Measurements from ENCODE around the gene SULF2. TPM values are rescaled to one million over a fixed set of nuclear protein-coding genes. Genes with fewer than 3 reads are reported as not detected.

The SULF2 gene
- total RNA-seq, 2 donors from 2014 or later: 75.7 to 146 TPM

- H3K9ac ChIP-seq (ENCODE audit: extremely low read depth, low read length, poor library complexity, severe bottlenecking): no peak overlapping the region
- H3K4me3 ChIP-seq (ENCODE audit: low read length): no peak overlapping the region
- 98 to 100% methylated on average over 3 of the region's 3 CpGs for WGBS, 2 experiments (ENCODE audit: insufficient coverage in 1 of 2, insufficient read length in 1 of 2)
- H3K27me3 ChIP-seq (ENCODE audit: control insufficient read depth, insufficient read depth, low read length, poor library complexity, severe bottlenecking): no peaks in the 10 kb centered on the region
- H3K4me1 ChIP-seq (ENCODE audit: control insufficient read depth, insufficient read depth, low read length): peaks cover 4% of the 10 kb centered on the region
- Mint-ChIP-seq H3K4me1 (peaks cover 24% of the 10 kb centered on the region), H3K27ac (no peak overlapping the region), H3K4me3 (no peak overlapping the region), H3K9me3 (peaks cover 15% of the 10 kb centered on the region), H3K27me3 (ENCODE audit: insufficient read depth) (peaks cover 16% of the 10 kb centered on the region), H3K36me3 (ENCODE audit: low read depth) (no peaks in the 10 kb centered on the region)
- H3K36me3 ChIP-seq (ENCODE audit: control insufficient read depth, insufficient read depth, low read length): no peaks in the 10 kb centered on the region
- DNase-seq: no peak
- peaks cover 6% of the 10 kb centered on the region for H3K9me3 ChIP-seq (ENCODE audit: control insufficient read depth, low read length)
- no peak overlapping the region for H3K27ac ChIP-seq (ENCODE audit: low read depth, low read length)
- TF ChIP-seq, protein P1, sequence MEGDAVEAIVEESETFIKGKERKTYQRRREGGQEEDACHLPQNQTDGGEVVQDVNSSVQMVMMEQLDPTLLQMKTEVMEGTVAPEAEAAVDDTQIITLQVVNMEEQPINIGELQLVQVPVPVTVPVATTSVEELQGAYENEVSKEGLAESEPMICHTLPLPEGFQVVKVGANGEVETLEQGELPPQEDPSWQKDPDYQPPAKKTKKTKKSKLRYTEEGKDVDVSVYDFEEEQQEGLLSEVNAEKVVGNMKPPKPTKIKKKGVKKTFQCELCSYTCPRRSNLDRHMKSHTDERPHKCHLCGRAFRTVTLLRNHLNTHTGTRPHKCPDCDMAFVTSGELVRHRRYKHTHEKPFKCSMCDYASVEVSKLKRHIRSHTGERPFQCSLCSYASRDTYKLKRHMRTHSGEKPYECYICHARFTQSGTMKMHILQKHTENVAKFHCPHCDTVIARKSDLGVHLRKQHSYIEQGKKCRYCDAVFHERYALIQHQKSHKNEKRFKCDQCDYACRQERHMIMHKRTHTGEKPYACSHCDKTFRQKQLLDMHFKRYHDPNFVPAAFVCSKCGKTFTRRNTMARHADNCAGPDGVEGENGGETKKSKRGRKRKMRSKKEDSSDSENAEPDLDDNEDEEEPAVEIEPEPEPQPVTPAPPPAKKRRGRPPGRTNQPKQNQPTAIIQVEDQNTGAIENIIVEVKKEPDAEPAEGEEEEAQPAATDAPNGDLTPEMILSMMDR (conservative IDR thresholded peaks at IDR 0.05): no peak
Observed at GRCh38 chr20:47815416-47815806, 30.1 kb upstream of the SULF2 start.

- H3K36me3 Mint-ChIP-seq (ENCODE audit: low read depth): no peaks in the 10 kb centered on the region
- no peaks in the 10 kb centered on the region for H3K27me3 ChIP-seq (ENCODE audit: control insufficient read depth, insufficient read depth, low read length, poor library complexity, severe bottlenecking)
- H3K4me1 ChIP-seq (ENCODE audit: control insufficient read depth, insufficient read depth, low read length): peaks cover 9% of the 10 kb centered on the region
- no peak overlapping the region for H3K27ac ChIP-seq (ENCODE audit: low read depth, low read length)
- DNase-seq: no peak
- H3K9me3 Mint-ChIP-seq: peaks cover 15% of the 10 kb centered on the region
- no peak overlapping the region for H3K9ac ChIP-seq (ENCODE audit: extremely low read depth, low read length, poor library complexity, severe bottlenecking)
- peaks cover 16% of the 10 kb centered on the region for H3K27me3 Mint-ChIP-seq (ENCODE audit: insufficient read depth)
- H3K27ac Mint-ChIP-seq: no peak overlapping the region
- no peaks in the 10 kb centered on the region for H3K36me3 ChIP-seq (ENCODE audit: control insufficient read depth, insufficient read depth, low read length)
- TF ChIP-seq, protein P1 (conservative IDR thresholded peaks at IDR 0.05): no peak
- 83 to 89% methylated on average over 1 to 4 of the region's 4 CpGs for WGBS, 2 experiments (ENCODE audit: insufficient coverage in 1 of 2, insufficient read length in 1 of 2)
- peaks cover 6% of the 10 kb centered on the region for H3K9me3 ChIP-seq (ENCODE audit: control insufficient read depth, low read length)
- H3K4me1 Mint-ChIP-seq: peaks cover 30% of the 10 kb centered on the region
- H3K4me3 ChIP-seq (ENCODE audit: low read length): no peak overlapping the region
- H3K4me3 Mint-ChIP-seq: no peak overlapping the region
Observed at GRCh38 chr20:47814632-47815415, 29.5 kb upstream of the SULF2 start.

DNA sequence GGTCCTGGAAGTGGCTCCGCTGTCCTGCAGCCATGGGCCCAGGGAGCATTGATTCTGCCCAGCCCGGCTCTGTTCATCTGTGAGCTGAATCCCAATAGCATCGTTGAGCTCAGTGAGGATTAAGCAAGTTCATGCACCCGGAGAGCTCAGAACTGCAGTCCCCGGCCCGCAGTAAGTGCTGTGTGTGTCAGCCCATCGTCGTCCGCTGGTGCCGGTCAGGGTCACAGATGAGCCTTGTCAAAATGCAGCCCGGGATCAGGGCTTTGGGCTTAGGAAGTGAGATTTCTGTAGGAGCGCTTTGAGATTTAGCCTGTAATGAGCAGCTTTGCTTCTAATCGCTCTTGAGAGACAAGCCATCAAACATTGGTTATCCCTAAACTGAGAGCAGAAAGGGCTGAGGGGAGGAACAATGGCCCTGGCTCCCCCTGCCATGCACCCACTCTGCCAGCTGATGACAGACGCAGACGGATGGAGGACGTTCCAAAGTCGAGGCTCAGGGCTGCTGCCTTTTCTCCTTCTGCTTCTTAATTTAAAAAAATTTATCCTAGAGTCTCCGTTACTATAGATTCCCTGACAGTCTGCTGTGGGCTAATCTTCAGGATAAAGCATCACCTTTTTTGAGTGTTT lies 25.6 kb upstream of the SULF2 start:
- Mint-ChIP-seq H3K9me3 (peaks cover 15% of the 10 kb centered on the region), H3K4me3 (no peak overlapping the region), H3K4me1 (peaks cover 29% of the 10 kb centered on the region), H3K36me3 (ENCODE audit: low read depth) (no peaks in the 10 kb centered on the region), H3K27ac (no peak overlapping the region), H3K27me3 (ENCODE audit: insufficient read depth) (peaks cover 20% of the 10 kb centered on the region)
- Histone ChIP-seq H3K27ac (ENCODE audit: low read depth, low read length) (no peak overlapping the region), H3K4me1 (ENCODE audit: control insufficient read depth, insufficient read depth, low read length) (peaks cover 12% of the 10 kb centered on the region), H3K36me3 (ENCODE audit: control insufficient read depth, insufficient read depth, low read length) (no peaks in the 10 kb centered on the region), H3K27me3 (ENCODE audit: control insufficient read depth, insufficient read depth, low read length, poor library complexity, severe bottlenecking) (no peaks in the 10 kb centered on the region), H3K9me3 (ENCODE audit: control insufficient read depth, low read length) (peaks cover 6% of the 10 kb centered on the region), H3K9ac (ENCODE audit: extremely low read depth, low read length, poor library complexity, severe bottlenecking) (no peak overlapping the region), H3K4me3 (ENCODE audit: low read length) (no peak overlapping the region)
- WGBS, 2 experiments (ENCODE audit: insufficient coverage in 1 of 2, insufficient read length in 1 of 2): 75 to 82% methylated on average over 17 to 18 of the region's 18 CpGs
- no peak for DNase-seq
- TF ChIP-seq, protein P1 (conservative IDR thresholded peaks at IDR 0.05): no peak

All from endodermal cell (in vitro differentiated cells).